Activated CD4-positive, alpha-beta T cell treated with anti-CD3 and anti-CD28 coated beads, Interleukin-2, amount 50 U/mL, for 16 hours (primary cell): ENCODE data around the gene TAC4.
"Not testable (repeated sequence)": the region's sequence is repeated elsewhere in the genome, so short reads cannot be mapped to it uniquely, and the experiment has no call there.

Experiments used
- DNase-seq: peaks from one replicate; pipeline ENCODE4 v3.0.0-alpha.2; 2020

Gene TAC4

GRCh38 chr17:49842371-49842770 is 5.5 kb downstream of the TAC4 start:
- no peak for DNase-seq

DNA sequence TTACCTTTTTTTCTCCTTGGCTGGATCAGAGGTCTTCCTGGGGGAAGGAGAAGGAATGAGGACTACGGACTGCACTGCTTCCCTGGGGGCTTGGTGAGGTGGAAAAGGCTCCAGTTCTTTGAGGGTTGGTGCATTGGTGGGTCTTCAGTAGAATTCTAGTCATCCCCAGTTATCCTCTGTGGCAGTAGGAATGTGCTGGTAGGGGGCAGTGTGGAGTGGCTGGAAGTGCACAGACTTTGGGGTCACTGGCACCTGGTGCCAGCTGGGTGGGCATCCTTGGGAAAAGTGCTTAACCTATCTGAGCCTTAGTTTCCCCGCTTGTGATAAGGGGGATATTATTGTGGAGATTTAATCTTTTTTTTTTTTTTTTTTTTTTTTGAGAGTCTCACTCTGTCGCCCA is 6.3 kb downstream of the TAC4 start:
- no peak for DNase-seq

- no peak for DNase-seq
Measured at GRCh38 chr17:49839455-49839854, 8.4 kb downstream of the TAC4 start.

DNA sequence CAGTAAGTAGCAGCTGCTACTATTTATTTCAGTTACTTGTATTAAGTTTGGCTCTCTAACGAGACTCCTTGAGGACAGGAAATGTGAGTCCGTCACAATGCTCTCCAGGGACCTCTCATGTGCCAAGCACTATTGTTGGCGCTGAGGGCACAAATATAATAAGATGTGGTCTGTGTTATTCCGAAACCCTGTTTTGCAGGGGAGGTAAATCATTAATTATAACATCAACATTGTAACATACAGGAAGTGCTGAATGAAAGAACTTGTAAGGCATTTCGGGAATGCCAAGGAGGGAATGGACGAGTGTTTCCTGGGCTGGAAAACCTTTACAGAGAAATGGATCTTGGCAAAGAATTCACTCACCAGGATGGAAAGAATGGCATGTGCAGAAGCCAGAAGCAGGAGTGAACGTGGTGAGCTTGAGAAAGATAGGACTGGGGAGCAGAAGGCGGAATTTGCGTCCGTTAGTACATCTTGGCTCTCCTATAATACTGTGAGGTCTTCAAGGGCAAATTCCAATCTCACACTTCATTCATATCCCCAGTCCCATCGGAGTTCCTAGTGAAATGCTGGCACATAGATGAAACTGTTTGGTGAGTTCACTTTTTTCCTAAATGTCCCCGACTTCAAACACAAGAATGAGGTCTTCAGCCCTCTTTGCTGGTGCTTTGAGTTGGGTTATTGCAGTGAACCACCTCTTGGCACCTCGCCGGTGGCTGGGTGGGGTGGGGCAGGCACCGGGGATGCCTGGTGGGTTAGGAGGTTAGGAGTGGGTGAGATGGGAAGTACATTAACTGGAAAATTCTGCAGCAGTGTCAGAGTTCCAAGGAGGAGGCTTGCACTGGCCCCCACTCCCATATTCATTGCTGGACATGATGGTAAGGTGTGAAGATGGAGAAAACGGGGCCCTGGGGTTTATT is 11.5 kb downstream of the TAC4 start:
- no peak for DNase-seq

- no peak for DNase-seq
Measured at GRCh38 chr17:49835472-49835871, 12.4 kb downstream of the TAC4 start.

DNA sequence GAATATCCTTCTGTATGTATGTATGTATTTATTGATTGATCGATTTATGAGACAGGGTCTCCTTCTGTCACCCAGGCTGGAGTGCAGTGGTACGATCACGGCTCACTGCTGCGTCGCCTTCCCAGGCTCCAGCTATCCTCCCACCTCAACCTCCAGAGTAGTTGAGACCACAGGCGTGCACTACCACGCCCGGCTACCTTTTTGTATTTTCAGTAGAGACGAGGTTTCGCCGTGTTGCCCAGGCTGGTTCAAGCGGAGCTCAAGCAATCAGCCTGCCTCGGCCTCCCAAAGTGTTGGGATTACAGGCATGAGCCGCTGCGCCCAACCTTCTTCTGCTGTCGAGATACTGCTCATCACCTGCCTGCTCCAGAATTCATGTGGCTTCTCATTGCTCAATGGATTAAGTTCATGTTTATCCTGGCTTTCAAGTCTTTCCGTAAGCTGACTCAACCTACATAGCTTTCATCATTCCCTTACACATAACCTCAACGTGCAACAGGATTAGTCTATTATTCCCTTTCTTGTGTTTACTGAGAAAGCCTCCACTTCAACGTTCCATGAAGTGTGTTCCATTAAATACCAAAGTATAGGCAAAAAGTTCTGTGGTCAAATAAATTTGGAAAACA is 13.6 kb downstream of the TAC4 start:
- DNase-seq: no peak

DNA sequence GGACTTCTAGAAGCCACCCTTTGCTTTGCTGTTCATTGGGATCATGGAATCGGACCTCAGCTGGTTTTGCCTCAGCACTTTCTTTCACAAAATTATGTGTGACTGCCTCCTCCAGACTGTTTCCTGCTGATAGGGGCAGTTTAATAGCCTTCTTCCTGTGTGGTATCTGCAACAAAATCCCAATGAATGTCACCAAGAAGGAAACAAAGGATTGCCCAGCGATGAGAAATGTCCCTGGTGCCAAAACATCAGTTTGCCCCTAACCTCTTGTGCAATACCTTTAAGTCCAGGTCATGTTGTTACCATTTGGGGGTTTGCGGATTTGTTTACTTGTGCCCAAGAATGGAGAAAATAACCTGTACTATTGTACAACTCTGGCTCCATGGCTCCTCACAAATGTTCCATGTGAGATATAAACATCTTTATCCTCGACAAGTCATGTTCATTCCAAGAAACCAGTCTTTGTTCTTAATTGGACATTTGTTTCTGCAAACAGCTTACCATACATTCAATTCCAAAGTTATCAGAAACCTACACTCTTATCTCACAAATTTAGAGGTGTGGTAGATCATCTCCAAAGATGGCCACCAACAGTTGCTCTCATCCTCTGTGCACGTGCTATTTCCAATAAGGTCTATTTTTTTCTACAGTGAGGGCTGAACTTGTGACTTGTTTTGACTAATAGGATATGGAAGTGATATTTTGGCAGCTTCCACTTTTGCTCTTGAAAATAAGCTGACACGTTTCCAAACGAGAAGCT is 14.8 kb downstream of the TAC4 start:
- no peak for DNase-seq

- DNase-seq: no peak
Measured at GRCh38 chr17:49830605-49831004, 17.3 kb downstream of the TAC4 start.

DNA sequence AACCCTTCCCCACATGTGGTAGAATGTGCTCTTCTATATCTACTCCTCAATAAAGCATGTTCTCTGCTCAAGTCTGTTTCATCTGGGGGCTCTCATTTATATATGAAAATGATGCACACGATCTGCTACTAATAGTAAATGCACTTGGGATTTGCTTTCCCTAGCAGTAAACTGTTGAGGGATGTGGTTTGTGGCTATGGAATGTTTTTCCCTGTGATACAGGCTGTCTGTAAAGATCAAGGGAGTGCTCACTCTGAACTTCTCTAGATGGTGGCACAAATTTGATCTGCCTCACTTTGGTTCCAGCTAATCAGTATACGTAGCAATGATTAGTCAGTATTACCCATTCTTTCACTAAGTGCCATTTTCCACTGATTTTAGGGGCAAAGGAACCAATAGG is 18.8 kb downstream of the TAC4 start:
- no peak for DNase-seq

DNA sequence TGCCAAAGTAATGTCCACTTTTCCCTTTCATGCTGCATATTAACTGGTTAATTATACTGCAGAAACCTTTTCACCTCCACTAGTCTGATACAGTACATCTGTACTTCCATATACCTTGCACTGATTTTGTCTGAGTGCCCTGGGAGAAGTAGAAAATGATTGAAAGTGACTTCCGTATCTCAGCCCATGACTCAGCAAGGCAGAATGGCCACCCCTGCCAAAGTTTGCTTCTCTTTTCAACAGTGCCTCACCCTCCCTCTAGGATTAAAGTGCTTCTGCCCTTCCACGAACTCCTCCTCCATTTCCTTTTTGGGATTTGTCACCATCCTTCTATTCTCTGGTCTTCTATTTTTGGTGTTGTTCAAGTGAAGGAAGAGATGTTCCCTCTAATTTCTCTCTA is 19.5 kb downstream of the TAC4 start:
- DNase-seq: not testable (repeated sequence)

DNA sequence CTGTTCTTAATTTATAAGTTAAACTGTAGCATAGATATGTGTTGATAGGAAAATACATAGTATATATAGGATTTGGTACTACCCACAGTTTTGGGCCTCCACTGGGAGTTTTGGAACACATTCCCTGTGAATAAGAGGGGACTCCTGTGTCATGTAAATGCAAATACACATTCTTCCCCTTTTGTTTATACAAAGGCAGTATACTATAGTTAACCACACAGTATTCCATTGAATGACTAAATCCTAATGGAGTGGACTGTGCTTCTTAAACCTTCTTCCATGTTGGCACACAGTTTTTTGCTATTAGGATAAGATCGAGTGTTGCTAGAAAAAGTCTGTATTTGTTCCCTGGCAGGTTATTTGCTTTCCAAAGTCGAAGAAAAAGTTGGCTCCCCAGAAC is 22.2 kb downstream of the TAC4 start:
- no peak for DNase-seq

- DNase-seq: no peak
Measured at GRCh38 chr17:49823614-49824013, 24.3 kb downstream of the TAC4 start.

- no peak for DNase-seq
Measured at GRCh38 chr17:49822829-49823228, 25.0 kb downstream of the TAC4 start.

GRCh38 chr17:49821916-49822315 is 26.0 kb downstream of the TAC4 start:
- DNase-seq: no peak

GRCh38 chr17:49821466-49821865 is 26.4 kb downstream of the TAC4 start:
- DNase-seq: no peak

DNA sequence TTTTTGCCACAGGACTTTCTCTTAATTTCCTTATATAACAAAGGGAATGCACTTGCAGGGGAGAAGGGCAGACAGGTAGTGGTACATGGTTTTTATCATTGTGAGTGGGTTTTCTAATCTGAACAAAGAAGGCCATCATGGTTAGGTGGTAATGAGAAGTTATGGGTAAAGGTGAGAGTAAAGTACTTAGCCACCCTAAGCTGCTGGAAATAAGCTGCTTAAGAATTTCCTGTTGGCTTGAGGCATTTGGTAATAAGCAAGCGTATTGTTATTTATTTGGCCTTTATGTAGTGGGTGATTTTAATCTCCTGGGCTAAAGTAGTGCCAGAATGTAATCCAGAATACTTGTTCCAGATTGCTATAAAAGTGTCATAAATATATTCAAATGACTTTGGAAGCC is 27.1 kb downstream of the TAC4 start:
- DNase-seq: no peak

- DNase-seq: no peak
Measured at GRCh38 chr17:49819651-49820050, 28.2 kb downstream of the TAC4 start.

DNA sequence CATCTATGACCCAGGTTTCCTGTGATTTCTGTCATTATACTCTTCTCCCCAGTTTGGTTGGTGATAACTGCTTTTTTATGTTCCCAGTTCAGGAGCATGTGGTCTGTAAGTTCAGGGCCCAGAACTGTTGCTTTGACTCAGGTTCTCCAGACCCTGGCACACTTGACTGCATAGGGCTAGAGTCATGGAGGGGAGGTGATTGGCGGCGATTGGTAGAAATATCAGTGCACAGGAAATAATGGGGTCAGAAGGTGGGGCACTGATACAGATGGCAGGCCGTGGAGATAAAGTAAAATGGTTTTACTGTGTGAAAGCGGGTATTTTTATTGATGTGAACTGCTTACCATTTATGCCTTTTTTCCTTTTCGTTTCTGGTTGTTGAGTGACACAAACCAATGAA is 28.7 kb downstream of the TAC4 start:
- DNase-seq: no peak

GRCh38 chr17:49817993-49818392 is 29.9 kb downstream of the TAC4 start:
- peak; percentile 67 for DNase-seq

- no peak for DNase-seq
Measured at GRCh38 chr17:49815761-49816281, 32.0 kb downstream of the TAC4 start.

GRCh38 chr17:49814781-49815529 is 32.9 kb downstream of the TAC4 start:
- no peak for DNase-seq

GRCh38 chr17:49809056-49809455 is 38.8 kb downstream of the TAC4 start:
- DNase-seq: no peak

DNA sequence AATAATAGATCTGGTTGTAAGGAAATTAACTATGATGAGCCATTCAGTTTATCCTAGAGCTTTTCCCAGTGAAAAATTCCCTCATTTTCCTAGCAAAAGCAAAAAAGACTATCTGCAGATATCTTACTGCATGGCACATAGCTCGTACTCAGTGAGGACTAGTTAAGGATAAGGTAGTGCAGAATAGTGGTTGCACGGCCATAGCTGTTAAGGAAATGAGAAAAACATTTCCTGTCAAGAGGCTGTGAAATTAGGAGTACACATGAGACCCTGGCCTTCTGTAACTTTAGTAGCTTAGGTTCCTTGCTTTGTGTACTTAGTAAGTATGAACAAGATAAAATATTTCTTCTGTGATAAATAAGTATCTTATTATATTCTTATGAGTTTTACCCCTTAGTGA is 49.1 kb downstream of the TAC4 start:
- no peak for DNase-seq
